ENCODE results near the gene NHSL1. TPM values are rescaled to one million over a fixed set of nuclear protein-coding genes. Genes with fewer than 3 reads are reported as not detected.
"Not testable (repeated sequence)": the region's sequence is repeated elsewhere in the genome, so short reads cannot be mapped to it uniquely, and the experiment has no call there.

The NHSL1 gene
- total and polyA plus RNA-seq, 4 donors, result 19.6 to 31.3 (median 26.2) TPM

DNA sequence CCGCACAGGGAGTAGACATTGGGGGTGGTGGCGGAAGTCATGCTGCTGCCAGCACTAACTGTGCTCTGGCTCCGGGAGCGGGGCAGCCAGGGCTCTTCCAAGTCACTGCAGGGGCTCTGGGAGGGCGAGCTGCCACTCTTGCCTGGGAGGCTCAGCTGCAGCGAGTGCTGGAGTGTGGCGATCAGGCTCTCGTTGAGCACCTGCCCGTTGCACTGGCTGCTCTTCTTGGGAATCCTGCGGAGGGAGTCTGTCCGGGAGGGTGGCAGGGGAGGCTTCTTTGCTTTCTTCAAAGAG, 67.3 kb downstream of the NHSL1 start:
- WGBS (ENCODE audit: insufficient coverage), result 66% methylated on average over 11 of the region's 11 CpGs
- no peaks in the 10 kb centered on the region for H3K27me3 ChIP-seq (ENCODE audit: control insufficient read depth, insufficient read depth, low read length)
- no peaks in the 10 kb centered on the region for H3K9me3 ChIP-seq (ENCODE audit: control insufficient read depth, insufficient read depth, low read length)
- peaks cover 27% of the 10 kb centered on the region for H3K36me3 ChIP-seq (ENCODE audit: control insufficient read depth, insufficient read depth, low read length)
- H3K4me3 ChIP-seq (ENCODE audit: low read depth, low read length), result no peak overlapping the region
- H3K4me1 ChIP-seq (ENCODE audit: control insufficient read depth, insufficient read depth, low read length), result peaks cover 30% of the 10 kb centered on the region
- H3K27ac ChIP-seq (ENCODE audit: low read depth, low read length), result no peak overlapping the region
- DNase-seq (ENCODE audit: low read depth in 4 of 6, low spot score in 6 of 6), result peak in 1 of 6 donors; percentile 19

DNA sequence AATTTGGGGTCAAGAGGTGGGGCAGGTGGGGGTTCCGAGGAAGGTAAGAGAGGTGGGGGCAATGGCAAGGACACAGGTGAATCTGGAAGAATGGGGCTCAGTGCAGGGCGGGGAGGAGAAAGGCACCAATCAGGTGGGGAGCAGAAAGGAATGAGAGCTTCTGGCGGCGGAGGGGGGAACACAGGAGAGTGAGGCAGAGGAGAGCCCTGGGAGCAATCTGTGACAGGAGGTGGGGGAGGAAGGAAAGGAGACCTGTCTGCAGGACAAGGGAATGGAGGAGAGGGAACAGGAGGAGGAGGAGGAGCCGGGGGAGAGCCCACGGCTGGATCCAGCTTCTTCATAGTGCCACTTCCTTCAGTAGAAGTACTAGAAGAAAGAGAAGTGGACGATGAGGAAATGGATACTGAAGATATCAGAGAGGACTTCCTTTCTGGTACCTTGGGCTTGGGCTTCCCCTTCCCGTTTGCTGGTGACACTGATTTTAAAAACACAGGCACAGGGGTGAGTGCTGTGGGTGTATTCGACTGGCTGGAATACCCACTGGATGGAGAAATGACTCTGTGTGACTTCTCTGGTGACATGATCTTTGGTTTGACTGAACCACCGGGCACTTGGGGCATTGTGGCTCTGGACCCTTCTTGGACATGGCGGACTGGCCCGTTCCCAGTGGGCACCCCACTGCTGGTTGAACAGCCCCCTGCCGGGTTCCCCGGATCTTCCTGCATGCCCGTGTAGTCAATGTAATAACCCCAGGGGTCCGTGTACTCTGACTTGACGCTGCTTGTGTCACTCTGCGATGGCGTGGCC, 67.8 kb downstream of the NHSL1 start:
- Histone ChIP-seq H3K9me3 (ENCODE audit: control insufficient read depth, insufficient read depth, low read length) (no peaks in the 10 kb centered on the region), H3K36me3 (ENCODE audit: control insufficient read depth, insufficient read depth, low read length) (peaks cover 29% of the 10 kb centered on the region), H3K4me3 (ENCODE audit: low read depth, low read length) (no peak overlapping the region), H3K27me3 (ENCODE audit: control insufficient read depth, insufficient read depth, low read length) (no peaks in the 10 kb centered on the region), H3K27ac (ENCODE audit: low read depth, low read length) (peak overlapping the region; percentile 52), H3K4me1 (ENCODE audit: control insufficient read depth, insufficient read depth, low read length) (peaks cover 30% of the 10 kb centered on the region)
- no peak for DNase-seq (ENCODE audit: low read depth in 4 of 6, low spot score in 6 of 6)
- 86% methylated on average over 19 of the region's 19 CpGs for WGBS (ENCODE audit: insufficient coverage)

DNA sequence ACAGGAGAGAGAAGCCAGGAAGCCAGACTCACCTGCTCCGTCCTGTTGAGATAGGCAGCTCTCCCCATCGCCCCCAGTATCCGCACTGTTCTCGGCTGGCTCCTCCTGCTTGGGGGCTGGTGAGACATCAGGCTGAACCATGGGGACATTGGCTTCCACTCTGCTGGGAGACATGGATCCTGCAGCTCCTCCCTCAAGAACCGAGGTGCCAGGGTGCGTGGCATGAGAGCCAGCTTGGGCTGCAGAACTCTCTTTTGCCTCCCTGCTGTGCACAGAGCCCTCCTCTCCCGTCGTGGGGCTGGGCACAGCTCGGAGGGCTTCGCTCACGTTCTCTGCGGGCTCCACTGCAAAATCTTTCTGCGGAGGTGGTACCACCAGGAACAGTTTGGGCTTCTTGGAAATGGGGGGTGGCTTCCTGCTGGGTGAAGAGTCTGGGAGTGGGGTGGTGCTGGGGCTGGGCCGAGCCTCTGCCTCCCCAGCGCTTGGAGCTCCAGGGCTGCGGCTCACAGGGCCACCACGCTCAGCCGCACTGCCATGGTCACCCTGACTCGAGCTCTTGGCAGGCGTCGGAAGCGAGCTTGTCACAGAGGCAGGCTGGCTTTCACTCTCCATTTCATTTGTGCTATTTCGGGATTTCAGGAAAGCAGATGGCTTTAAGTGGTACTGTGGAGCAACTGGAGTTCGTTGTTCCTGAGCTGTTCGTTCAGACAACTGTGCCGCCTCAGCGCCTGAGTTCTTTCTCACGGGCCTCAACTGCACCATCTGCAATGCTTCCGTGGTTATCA, 68.7 kb downstream of the NHSL1 start:
- no peaks in the 10 kb centered on the region for H3K9me3 ChIP-seq (ENCODE audit: control insufficient read depth, insufficient read depth, low read length)
- H3K27ac ChIP-seq (ENCODE audit: low read depth, low read length), result peak overlapping the region; percentile 52
- peaks cover 31% of the 10 kb centered on the region for H3K36me3 ChIP-seq (ENCODE audit: control insufficient read depth, insufficient read depth, low read length)
- no peak overlapping the region for H3K4me3 ChIP-seq (ENCODE audit: low read depth, low read length)
- peak in 3 of 6 donors; percentile 35 to 90 (median 67) for DNase-seq (ENCODE audit: low read depth in 4 of 6, low spot score in 6 of 6)
- H3K4me1 ChIP-seq (ENCODE audit: control insufficient read depth, insufficient read depth, low read length), result peaks cover 30% of the 10 kb centered on the region
- WGBS (ENCODE audit: insufficient coverage), result 55% methylated on average over 29 of the region's 29 CpGs
- H3K27me3 ChIP-seq (ENCODE audit: control insufficient read depth, insufficient read depth, low read length), result no peaks in the 10 kb centered on the region

DNA sequence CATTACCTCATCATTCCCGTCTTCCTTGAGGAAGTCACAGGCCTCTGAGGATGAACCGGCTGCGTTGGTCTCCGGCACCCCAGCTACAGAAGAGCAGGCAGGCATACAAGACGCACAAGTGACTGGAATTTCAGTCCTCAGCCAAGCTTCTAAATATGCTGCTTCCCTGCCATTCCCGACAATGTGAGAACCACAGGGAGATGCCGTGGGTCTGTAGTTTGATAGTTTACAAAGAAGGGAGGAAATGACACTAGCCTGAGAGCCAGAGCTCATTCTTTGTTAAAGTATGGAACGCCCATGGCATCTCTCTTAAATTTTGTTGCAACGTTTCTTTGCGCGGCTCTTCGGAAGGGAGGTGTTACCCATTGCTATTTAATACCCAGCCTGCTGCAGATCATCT, 69.5 kb downstream of the NHSL1 start:
- Histone ChIP-seq H3K36me3 (ENCODE audit: control insufficient read depth, insufficient read depth, low read length) (peaks cover 34% of the 10 kb centered on the region), H3K27ac (ENCODE audit: low read depth, low read length) (peak overlapping the region; percentile 52), H3K4me3 (ENCODE audit: low read depth, low read length) (no peak overlapping the region), H3K4me1 (ENCODE audit: control insufficient read depth, insufficient read depth, low read length) (peaks cover 30% of the 10 kb centered on the region), H3K27me3 (ENCODE audit: control insufficient read depth, insufficient read depth, low read length) (no peaks in the 10 kb centered on the region), H3K9me3 (ENCODE audit: control insufficient read depth, insufficient read depth, low read length) (no peaks in the 10 kb centered on the region)
- WGBS (ENCODE audit: insufficient coverage), result 42% methylated on average over 11 of the region's 12 CpGs
- DNase-seq (ENCODE audit: low read depth in 4 of 6, low spot score in 6 of 6), result peak in 2 of 6 donors; percentile 32 to 70

DNA sequence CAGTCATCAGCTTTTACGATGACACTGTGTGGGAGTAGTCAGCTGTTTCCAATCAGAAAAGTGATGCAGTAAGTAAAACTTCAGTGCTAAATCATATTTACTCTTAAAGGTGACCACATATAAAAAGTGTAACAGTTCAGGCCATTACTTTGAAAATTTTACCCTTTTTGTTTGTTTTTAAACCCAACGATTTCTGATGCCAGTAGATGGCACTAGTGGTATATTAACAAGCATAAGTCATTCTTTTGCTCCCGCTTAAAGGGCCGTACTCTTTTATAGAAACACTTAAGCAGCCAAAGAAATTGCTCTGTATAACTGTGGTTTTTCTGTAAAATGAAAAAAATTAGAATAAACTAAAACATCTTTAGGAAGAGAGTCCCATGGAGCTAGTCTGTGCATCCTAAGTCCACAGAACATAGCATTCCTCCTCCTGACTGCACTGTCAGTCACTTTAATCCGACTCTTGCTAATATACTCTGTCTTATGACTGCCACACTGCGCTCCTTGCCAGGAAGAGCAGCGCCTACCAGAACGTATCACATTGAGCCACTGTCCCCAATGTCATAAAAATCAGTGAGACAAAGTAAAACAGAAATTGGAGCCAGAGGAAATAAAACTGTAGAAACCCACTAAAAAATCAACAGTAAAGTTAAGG, 70.2 kb downstream of the NHSL1 start:
- DNase-seq (ENCODE audit: low read depth in 4 of 6, low spot score in 6 of 6), result peak; percentile 50 to 92 (median 58)
- Histone ChIP-seq H3K27ac (ENCODE audit: low read depth, low read length) (no peak overlapping the region), H3K9me3 (ENCODE audit: control insufficient read depth, insufficient read depth, low read length) (no peaks in the 10 kb centered on the region), H3K27me3 (ENCODE audit: control insufficient read depth, insufficient read depth, low read length) (no peaks in the 10 kb centered on the region), H3K4me1 (ENCODE audit: control insufficient read depth, insufficient read depth, low read length) (peaks cover 30% of the 10 kb centered on the region), H3K36me3 (ENCODE audit: control insufficient read depth, insufficient read depth, low read length) (peaks cover 41% of the 10 kb centered on the region), H3K4me3 (ENCODE audit: low read depth, low read length) (no peak overlapping the region)
- 50% methylated on average over 2 of the region's 8 CpGs for WGBS (ENCODE audit: insufficient coverage)

DNA sequence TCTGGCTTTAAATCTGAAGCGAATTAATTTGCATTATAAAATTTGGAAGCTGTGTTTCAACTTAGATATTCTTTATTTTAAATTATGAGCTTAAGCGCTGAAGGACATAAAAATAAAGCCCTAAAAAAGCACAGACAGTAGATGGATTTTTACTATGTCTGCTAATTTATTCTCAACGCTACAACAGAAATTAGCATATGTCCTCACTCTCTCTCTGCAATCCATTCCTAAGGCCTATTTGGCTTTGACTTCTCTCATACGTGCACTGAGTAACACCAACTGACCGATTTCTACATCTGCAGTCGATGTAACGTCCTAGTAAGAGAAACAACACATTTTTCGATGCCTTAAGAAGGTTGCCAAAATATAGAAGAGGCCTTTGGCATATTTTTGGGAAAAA, 71.6 kb downstream of the NHSL1 start:
- Histone ChIP-seq H3K36me3 (ENCODE audit: control insufficient read depth, insufficient read depth, low read length) (peaks cover 39% of the 10 kb centered on the region), H3K27ac (ENCODE audit: low read depth, low read length) (no peak overlapping the region), H3K9me3 (ENCODE audit: control insufficient read depth, insufficient read depth, low read length) (no peaks in the 10 kb centered on the region), H3K27me3 (ENCODE audit: control insufficient read depth, insufficient read depth, low read length) (no peaks in the 10 kb centered on the region), H3K4me3 (ENCODE audit: low read depth, low read length) (no peak overlapping the region), H3K4me1 (ENCODE audit: control insufficient read depth, insufficient read depth, low read length) (peaks cover 30% of the 10 kb centered on the region)
- 78% methylated on average over 3 of the region's 8 CpGs for WGBS (ENCODE audit: insufficient coverage)
- DNase-seq (ENCODE audit: low read depth in 4 of 6, low spot score in 6 of 6), result peak in 2 of 6 donors; percentile 22 to 87

DNA sequence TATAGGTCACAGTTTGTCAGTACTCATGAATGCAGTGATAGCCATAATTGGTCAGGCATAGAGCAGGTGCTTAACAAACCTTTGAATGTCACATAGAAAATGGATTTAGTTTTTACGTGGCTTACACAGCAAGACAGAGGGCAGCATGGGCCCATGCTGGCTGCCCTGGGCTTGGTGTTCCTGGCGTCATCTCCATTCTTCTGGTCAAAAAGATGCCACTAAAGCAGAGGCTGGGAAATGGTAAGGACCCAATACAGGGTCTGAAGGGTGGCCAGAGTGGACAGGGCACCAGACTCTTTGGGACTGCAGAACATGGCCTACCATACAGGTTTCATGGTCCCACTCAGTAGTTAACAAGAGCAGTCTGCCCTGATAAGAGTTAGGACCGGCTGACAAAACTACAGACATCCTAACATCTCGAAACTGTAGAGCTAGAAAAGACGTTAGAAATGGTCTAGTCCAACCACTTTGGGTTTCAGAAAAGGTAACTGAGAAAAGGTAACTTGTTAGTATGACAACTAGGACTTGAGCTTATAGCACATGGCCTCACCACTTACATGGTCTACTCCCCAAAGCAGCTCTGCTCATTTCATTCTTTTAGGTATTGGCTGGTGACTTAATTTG, 72.7 kb downstream of the NHSL1 start:
- no peak for DNase-seq (ENCODE audit: low read depth in 4 of 6, low spot score in 6 of 6)
- peaks cover 30% of the 10 kb centered on the region for H3K36me3 ChIP-seq (ENCODE audit: control insufficient read depth, insufficient read depth, low read length)
- WGBS (ENCODE audit: insufficient coverage), result 88% methylated on average over 2 of the region's 5 CpGs
- no peak overlapping the region for H3K27ac ChIP-seq (ENCODE audit: low read depth, low read length)
- peaks cover 24% of the 10 kb centered on the region for H3K4me1 ChIP-seq (ENCODE audit: control insufficient read depth, insufficient read depth, low read length)
- no peaks in the 10 kb centered on the region for H3K9me3 ChIP-seq (ENCODE audit: control insufficient read depth, insufficient read depth, low read length)
- no peaks in the 10 kb centered on the region for H3K27me3 ChIP-seq (ENCODE audit: control insufficient read depth, insufficient read depth, low read length)
- H3K4me3 ChIP-seq (ENCODE audit: low read depth, low read length), result no peak overlapping the region

DNA sequence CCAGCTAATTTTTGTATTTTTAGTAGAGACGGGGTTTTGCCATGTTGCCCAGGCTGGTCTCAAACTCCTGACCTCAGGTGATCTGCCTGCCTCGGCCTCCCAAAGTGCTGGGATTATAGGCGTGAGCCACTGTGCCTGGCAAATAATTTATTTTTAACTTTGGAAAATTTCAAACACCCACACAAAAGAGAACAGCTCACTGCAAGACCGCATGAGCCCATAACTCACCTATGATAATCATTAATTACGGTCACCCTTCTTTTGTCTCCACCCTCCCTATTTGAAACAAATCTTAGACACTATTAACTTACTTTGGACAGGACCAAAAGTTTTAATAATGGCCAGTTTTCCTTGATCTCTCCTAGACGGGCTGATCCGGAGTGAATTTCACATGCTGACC, 74.0 kb downstream of the NHSL1 start:
- H3K36me3 ChIP-seq (ENCODE audit: control insufficient read depth, insufficient read depth, low read length), result peaks cover 18% of the 10 kb centered on the region
- H3K4me3 ChIP-seq (ENCODE audit: low read depth, low read length); H3K9me3 ChIP-seq (ENCODE audit: control insufficient read depth, insufficient read depth, low read length); H3K27ac ChIP-seq (ENCODE audit: low read depth, low read length); DNase-seq (ENCODE audit: low read depth in 4 of 6, low spot score in 6 of 6); H3K27me3 ChIP-seq (ENCODE audit: control insufficient read depth, insufficient read depth, low read length): not testable (repeated sequence)
- peaks cover 11% of the 10 kb centered on the region for H3K4me1 ChIP-seq (ENCODE audit: control insufficient read depth, insufficient read depth, low read length)
- WGBS (ENCODE audit: insufficient coverage), result 89% methylated on average over 7 of the region's 7 CpGs

Measured in spinal cord (tissue), 10 donors.